Stimulated activated CD8-positive, alpha-beta memory T cell treated with anti-CD3 and anti-CD28 coated beads, Interleukin-12 subunit alpha, Interleukin-12 subunit beta, amount 100 ng/mL, for 24 hours (primary cell): ENCODE measurements around the gene PDZRN4.
"Not testable (repeated sequence)": the region's sequence is repeated elsewhere in the genome, so short reads cannot be mapped to it uniquely, and the experiment has no call there.

Experiments
- DNase-seq: peaks from one replicate; pipeline ENCODE4 v3.0.0-alpha.2; 2020; ENCODE audit errors: extremely low read depth

The PDZRN4 gene

GRCh38 chr12:41510470-41510869 lies 322.4 kb downstream of the PDZRN4 start:
- no peak for DNase-seq

- no peak for DNase-seq
Observed at GRCh38 chr12:41511247-41511646, 323.1 kb downstream of the PDZRN4 start.

- DNase-seq, result no peak
Observed at GRCh38 chr12:41512497-41512896, 324.4 kb downstream of the PDZRN4 start.

GRCh38 chr12:41514021-41514777 lies 326.1 kb downstream of the PDZRN4 start:
- no peak for DNase-seq

- DNase-seq, result no peak
Observed at GRCh38 chr12:41514907-41515306, 326.8 kb downstream of the PDZRN4 start.

DNA sequence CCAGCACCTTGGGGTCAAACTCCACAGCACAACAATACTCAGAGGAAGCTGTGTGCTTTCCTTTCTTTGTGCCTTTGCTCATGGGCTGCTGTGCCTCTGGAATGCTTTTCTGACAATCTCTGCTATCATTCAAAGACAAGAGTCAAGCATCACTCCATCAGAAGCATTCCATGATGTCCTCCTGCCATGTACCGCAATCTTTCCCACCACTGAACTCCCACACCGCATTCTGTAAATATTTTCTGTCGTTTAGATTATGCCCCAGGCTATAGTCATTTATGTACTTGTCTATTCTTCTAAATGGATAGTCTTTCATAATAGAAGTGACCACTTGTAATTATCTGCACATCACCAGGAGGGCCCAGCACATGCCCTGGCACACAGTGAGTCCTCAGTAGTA lies 327.8 kb downstream of the PDZRN4 start:
- no peak for DNase-seq

- DNase-seq, result no peak
Observed at GRCh38 chr12:41520869-41521268, 332.7 kb downstream of the PDZRN4 start.

- DNase-seq, result no peak
Observed at GRCh38 chr12:41521872-41522379, 333.8 kb downstream of the PDZRN4 start.

DNA sequence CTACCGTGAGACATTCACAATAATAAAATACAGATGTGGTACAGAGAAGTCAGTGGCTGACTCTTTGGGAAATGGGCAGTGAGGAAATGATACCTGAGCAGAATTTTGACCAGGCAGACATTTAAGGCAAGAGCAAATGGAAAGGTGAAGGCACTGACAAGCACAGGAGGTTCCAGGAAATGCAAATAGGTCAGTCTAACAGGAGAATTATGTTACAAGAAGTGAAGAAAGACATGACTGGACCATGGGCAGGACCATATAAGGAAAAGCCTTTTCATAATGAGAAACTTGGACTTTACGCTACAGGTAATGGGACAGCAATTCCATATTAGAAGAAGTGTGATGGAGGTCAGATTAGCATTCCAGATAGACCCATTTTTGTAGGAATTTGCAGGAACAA lies 338.9 kb downstream of the PDZRN4 start:
- no peak for DNase-seq

GRCh38 chr12:41527534-41528116 lies 339.5 kb downstream of the PDZRN4 start:
- DNase-seq, result no peak

DNA sequence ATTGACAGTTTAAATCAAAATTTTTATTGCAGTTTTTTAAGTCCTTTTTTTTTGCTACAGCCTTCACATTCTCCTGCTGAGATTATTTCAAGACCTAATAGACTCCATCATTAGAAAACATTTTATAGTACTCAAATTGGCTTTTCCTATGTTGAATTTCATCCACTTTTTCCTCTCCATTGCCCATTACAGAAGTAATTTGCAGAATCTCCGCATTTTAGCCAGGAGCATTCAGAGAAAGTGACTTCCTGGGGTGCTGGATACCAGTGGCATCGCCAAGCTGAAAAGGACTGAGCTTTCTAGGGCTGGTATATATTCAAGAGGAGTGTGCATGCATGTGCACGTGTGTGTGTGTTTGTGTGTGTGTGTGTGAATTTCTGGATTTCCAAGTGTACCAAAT lies 340.8 kb downstream of the PDZRN4 start:
- no peak for DNase-seq

DNA sequence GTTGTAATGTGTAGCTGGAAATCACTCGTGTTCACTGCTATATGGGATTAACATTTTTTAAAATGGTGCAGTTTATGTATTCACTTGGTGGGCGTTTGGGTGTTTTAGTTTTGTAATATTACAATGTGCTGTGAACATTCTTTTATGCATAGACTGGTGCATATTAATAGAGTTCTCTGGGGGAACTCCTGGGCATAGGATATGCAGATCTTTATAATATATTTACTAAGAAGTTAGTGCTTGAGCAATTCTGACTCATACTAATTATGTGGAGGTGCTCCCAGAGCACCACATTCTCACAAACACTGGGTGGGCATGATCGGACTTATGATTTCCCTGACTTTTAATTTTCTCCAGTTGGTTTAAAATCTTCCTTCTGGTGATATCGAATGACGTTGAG lies 342.3 kb downstream of the PDZRN4 start:
- DNase-seq, result no peak

- DNase-seq, result no peak
Observed at GRCh38 chr12:41531147-41531829, 343.2 kb downstream of the PDZRN4 start.

GRCh38 chr12:41532072-41532471 lies 344.0 kb downstream of the PDZRN4 start:
- no peak for DNase-seq

DNA sequence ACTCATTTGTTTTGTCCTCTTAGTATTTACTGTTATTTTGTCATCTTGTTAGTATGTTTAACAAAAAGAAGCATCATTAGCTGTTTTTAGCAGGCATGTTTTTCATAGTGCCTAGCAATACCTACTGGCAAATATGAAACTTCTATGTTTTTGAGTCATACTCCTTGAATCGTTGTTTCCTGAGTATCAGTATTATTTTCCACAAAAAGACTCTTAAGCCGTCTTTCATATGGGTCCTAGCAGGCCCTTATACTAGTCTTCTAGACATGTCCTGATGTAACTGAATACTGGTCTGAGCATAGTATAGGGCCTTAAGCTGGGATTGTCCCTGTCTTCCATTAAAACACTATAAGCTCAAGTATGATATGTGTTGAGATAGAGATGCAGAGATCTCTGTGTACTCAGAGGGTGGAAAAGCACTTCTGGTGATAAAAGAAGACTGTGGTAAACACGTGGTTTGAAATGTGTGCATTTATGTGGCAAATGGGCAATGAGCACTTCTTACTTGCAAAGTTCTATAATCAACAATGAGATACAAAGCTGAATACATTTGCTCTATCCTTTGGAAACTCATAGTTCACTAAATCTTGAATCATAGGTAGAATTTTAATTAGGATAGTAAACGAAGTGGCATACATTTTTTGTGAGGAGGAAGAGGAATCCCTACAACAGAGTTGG lies 348.8 kb downstream of the PDZRN4 start:
- no peak for DNase-seq

DNA sequence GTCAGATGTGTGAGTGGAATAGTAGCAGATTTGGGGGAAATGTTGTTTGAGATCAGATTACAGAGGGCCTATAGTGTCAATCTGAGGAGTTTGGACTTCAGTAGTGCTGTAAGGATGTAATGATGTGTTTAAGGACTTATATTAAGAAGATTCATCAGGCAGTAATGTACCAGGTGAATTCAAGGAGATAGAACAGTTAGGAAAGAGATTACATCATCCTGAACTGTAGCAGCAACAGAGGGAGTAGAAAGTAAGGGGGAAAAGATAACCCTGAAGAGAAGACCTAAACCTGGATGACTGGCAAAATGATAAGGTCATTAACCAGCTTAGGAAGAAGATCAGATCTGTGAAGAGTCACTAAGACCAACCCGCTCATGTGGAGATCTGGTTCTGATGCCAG lies 349.4 kb downstream of the PDZRN4 start:
- DNase-seq, result no peak

DNA sequence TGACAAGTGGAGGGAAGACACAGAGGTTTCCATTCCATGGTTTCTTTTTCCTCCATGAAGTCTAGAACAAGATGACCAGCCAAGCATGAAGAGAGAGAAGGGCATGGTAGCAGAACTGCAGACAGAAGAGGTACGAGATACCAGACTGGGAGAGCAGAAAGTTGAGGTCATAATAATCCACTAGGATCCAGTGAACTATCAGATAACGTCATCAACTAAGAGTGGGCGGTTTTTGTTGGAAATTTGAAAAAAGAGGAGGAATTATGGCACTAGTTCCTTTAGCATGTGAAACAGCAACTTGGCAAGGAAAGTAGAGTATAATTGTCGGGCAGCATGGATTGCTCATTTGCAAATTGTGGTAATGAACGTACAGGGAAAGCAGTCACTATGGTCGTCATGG lies 357.6 kb downstream of the PDZRN4 start:
- DNase-seq, result no peak

DNA sequence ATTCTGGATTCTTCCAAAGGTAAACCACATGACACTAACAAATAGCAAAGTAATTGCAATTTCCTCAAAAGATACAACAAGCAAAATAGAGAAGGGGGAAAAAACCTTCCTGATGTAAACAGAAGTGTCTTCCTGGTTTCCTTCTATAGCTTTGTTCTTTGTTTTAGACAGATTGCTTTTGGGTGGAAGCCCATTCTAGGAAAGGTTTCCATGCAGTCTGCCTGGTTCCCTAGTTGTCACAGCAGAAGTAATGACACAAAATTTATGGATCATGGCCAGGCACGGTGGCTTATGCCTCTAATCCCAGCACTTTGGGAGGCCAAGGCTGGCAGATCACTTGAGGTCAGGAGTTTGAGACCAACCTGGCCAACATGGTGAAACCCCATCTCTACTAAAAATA lies 359.0 kb downstream of the PDZRN4 start:
- not testable (repeated sequence) for DNase-seq

DNA sequence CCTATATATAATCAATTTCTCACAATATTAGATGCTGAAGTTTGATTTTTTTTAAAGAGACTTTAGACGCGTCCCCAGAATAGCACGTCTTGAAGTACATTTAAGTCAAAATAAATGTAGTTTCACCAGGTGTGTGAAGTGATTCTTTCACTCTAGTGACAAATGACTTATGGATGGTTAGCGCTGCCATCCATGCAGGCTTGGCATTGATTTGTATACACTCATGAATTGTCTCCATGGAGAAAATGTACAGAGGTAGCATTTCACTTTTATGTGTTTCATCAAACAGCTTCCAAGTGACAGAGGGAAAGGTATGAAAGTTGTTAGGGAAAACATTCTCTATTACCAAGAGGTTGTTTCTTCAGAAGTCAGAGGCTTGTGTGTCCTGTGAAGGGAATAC lies 360.8 kb downstream of the PDZRN4 start:
- DNase-seq, result no peak

GRCh38 chr12:41552588-41552987 lies 364.5 kb downstream of the PDZRN4 start:
- DNase-seq, result no peak

DNA sequence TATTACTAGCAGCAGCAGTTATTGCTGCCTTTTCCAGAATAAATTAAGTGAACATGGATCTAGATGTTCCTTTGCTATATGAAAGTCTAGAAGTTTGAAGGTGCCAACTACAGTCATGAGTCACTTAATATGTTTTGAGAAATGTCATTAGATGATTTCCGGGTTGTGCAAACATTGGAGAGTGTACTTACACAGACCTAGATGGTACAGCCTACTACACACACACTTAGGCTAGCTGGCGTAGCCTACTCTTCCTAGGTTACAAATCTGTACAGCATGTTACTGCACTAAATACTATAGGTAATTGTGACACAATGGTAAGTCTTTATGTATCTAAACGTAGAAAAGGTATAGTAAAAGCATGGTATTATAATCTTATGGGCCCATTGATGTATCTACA lies 368.1 kb downstream of the PDZRN4 start:
- no peak for DNase-seq

GRCh38 chr12:41557344-41557743 lies 369.2 kb downstream of the PDZRN4 start:
- no peak for DNase-seq
